HG02763 (cell line): ENCODE measurements around the gene PKP3.
"Not testable (repeated sequence)": the region's sequence is repeated elsewhere in the genome, so short reads cannot be mapped to it uniquely, and the experiment has no call there.

Source experiments
- ATAC-seq: cut with Tn5 transposase; IDR thresholded peaks from one replicate; pipeline ENCODE4 v1.9.1; 2021; ENCODE audit warnings: mild to moderate bottlenecking, moderate library complexity; ENCODE audit not compliant: unreplicated experiment

Gene PKP3

GRCh38 chr11:409600-410483 lies 15.8 kb downstream of the PKP3 start:
- no peak for ATAC-seq

DNA sequence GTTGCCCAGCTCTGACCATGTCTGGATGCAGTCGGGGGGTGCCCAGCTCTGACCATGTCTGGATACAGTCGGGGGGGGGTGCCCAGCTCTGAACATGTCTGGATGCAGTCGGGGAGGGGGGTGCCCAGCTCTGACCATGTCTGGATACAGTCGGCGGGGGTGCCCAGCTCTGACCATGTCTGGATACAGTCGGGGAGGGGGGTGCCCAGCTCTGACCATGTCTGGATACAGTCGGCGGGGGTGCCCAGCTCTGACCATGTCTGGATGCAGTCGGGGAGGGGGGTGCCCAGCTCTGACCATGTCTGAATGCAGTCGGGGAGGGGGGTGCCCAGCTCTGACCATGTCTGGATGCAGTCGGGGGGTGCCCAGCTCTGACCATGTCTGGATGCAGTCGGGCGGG lies 16.7 kb downstream of the PKP3 start:
- ATAC-seq, result not testable (repeated sequence)

DNA sequence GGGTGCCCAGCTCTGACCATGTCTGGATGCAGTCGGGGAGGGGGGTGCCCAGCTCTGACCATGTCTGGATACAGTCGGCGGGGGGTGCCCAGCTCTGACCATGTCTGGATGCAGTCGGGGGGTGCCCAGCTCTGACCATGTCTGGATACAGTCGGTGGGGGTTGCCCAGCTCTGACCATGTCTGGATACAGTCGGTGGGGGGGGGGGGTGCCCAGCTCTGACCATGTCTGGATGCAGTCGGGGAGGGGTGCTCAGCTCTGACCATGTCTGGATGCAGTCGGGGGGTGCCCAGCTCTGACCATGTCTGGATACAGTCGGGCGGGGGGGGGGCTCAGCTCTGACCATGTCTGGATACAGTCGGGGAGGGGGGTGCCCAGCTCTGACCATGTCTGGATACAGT lies 17.5 kb downstream of the PKP3 start:
- not testable (repeated sequence) for ATAC-seq

GRCh38 chr11:412641-413119 lies 18.7 kb downstream of the PKP3 start:
- no peak for ATAC-seq

DNA sequence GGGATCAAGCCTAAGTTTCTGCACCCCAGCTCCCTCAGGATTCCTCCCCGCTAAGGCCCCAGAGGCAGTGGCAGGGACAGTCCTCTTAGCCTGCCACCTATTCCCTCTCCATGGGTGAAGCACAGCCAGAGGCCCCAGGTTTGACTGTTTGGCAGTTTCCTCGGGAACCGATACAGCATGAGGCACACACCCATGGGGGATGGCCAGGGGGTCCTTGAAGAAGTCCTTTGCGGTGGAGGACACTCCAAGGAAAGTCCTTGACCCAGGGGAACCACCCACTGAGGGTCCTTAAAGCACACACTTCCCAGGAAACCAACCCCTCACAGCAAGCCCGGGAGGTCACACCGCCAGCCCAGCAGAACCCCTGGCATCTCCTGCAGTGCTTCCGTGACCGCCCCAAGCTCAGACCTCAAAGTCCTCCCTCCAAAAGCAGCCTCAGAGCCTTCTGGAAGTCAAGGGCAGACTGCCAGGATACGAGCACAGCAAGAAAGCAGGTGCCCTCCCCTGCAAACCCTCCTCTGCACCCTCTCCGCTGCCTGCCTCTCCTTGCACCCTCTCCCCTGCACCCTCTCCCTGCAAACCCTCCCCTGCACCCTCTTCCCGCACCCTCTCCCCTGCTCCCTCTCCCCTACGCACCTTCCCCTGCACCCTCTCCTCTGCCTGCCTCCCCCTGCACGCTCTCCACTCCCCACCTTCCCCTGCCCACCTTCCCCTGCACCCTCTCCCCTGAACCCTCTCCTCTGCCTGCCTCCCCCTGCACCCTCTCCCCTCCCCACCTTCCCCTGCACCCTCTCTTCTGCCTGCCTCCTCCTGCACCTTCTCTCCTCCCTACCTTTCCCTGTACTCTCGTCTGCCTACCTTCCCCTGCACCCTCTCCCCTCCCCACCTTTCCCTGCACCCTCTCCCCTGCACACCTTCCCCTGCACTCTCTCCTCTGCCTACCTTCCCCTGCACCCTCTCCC lies 19.4 kb downstream of the PKP3 start:
- ATAC-seq, result no peak

GRCh38 chr11:414318-414857 lies 20.4 kb downstream of the PKP3 start:
- no peak for ATAC-seq

- ATAC-seq, result no peak
Measured at GRCh38 chr11:415640-416041, 21.6 kb downstream of the PKP3 start.

GRCh38 chr11:416051-416756 lies 22.2 kb downstream of the PKP3 start:
- ATAC-seq, result no peak

DNA sequence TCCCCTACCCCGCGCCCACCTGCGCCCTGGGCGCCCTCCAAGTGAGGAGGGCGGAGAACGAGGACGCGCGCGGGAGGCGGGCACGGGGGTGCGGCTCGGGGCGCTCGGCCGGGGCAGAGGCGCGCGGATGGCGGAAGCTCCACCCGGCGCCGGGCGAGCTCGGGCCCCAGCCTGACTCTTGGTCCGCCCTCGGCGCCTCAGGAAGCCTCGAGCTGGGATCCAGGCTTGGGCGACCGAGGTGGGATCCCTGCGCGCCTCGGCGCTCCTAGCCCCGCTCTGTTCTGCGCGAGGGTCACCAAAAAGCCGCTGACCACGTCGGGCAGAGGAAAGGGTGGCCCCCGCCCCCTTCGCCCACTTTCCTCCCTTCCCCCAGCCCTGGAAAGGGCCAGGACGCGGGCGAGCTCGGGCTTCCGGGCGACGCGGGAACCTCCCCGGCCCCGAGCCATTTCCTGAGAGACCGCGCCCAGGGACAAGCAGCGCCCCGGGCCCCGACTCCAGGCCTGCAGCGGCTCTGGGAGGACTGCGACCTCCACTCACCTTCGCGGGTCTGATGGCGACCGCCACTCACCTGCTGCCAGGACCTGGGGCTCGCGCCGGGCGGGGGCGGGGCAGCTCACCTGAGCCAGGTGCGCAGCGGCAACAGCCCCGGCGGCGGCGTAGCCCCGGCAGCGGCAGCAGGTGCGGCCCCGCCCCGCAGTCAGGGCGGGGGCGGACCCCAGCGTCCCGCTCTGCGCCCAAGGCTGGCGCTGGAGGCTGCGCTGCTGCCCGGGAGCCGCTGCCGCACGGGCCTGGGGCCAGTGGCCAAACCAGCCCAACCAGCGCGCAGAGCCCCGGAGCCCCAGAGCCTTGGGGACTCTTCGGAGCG lies 23.0 kb downstream of the PKP3 start:
- ATAC-seq, result no peak

- no peak for ATAC-seq
Measured at GRCh38 chr11:417652-418342, 23.8 kb downstream of the PKP3 start.

GRCh38 chr11:418343-419247 lies 24.6 kb downstream of the PKP3 start:
- no peak for ATAC-seq

GRCh38 chr11:419248-420005 lies 25.4 kb downstream of the PKP3 start:
- ATAC-seq, result no peak

DNA sequence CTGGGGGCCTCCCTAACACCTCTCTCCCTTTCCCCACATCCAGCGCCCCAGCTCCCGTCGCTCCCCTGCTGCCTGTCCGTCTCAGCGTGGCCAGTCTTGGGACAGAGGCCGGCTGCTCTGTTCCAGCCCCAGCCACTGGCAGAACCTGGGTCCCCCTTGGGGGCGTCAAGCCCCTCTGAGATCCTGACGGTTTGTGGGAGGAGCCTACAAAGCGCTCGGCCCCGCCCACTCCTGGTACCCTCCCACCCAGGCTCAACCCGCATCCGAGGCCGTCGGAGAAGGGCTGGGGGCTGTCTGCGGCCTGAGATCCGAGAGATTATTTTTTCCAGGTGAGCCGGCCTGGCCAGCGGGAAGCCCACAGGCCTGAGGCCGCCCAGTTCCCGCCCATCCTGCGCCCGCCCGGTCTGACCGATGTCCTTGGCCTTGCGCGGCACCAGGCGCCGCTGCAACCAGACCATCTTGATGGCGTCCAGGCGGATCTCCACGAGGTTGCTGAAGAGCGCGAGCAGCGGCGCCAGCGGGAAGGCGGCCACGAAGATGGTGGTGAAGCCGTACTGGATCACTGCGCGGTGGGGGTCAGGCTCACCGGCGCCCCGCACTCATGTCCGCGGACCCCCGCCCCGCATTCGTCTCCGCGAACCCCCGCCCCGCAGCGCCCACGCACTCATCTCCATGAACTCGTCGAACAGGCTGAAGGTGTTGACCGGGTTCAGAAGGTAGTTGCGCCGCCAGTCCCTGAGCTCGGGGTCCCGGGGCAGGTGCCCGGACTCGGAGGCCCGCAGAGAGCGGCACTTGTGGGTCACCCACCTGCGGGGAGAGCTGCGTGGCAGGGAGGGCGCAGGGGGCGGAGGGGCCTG lies 26.3 kb downstream of the PKP3 start:
- ATAC-seq, result no peak

DNA sequence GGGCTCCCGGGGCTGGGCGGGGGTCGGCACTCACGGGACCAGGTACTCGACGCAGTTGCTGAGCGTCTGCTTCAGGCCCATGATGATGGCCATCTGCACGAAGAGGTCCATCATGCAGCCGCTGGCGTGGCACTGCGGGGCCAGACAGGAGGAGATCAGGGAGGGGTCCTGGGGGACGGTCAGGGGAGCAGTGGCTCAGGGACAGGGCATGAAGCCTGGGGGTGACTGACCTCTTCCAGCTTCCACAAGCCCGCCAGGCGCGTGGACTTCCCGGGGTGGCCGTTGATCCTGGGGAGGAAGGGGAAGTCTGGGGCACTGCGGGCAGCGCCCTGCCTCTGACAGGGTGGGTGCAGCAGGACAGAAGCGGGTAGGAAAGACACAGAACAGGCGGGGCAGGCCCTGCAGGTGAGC lies 26.9 kb downstream of the PKP3 start:
- no peak for ATAC-seq

DNA sequence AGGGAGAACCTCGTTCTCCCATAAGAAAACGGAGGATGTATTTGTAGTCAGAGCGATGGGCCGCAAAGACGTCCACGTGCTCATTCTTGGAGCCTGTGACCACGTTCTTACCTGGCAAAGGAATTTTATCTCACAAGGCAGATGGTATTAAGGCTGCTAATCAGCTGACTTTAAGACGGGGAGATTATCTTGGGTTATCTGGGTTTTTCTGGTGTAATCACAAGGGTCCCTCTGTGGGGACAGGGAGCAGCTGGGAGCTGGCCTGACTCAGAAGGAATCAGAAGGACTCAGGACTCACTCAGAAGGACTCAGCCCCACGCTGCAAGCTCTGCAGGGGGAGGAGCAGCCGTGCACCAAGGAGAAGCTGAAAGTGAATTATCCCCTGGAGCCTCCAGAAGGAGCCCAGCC lies 28.2 kb downstream of the PKP3 start:
- no peak for ATAC-seq

DNA sequence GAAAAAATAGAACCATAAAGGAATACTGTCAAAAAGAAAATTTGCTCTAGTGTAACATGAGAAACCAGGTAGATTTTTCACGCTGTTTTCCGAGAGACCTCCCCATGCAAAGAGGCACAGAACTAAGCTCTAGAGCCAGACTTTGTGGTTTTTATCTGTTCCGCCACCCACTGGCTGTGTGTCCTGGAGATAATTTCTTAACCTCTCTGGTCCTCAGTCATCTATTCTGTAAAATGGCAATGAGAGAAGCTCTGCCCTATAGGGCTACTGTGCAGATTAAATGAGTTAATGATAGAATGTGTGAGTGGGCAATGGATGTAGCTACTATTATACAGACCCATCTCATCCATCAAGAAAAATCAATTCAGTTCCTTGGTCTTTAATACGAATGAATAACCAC lies 30.2 kb downstream of the PKP3 start:
- ATAC-seq, result no peak
